T-helper 1 cell treated with Interleukin-12 subunit alpha and Interleukin-12 subunit beta and Interleukin-4 antibody, amounts not matched to agents 30 μg/mL and 1 μg/mL, for 36 hours (primary cell): Measurements from ENCODE around the gene DYRK3.
"Not testable (repeated sequence)": the region's sequence is repeated elsewhere in the genome, so short reads cannot be mapped to it uniquely, and the experiment has no call there.

Experiments used
- H3K27ac Mint-ChIP-seq: one replicate; pipeline ENCODE4 v1.8.0; 2021; ENCODE audit warnings: mild to moderate bottlenecking, mixed read lengths
- H3K27me3 Mint-ChIP-seq: one replicate; pipeline ENCODE4 v1.8.0; 2021; ENCODE audit warnings: low read depth, mixed read lengths
- H3K36me3 Mint-ChIP-seq: one replicate; pipeline ENCODE4 v1.8.0; 2021; ENCODE audit warnings: low read depth, mixed read lengths
- H3K4me1 Mint-ChIP-seq: one replicate; pipeline ENCODE4 v1.8.0; 2021; ENCODE audit warnings: low read depth, mixed read lengths
- H3K4me3 Mint-ChIP-seq: one replicate; pipeline ENCODE4 v1.8.0; 2021; ENCODE audit warnings: mild to moderate bottlenecking, moderate library complexity, mixed read lengths
- H3K9me3 Mint-ChIP-seq: one replicate; pipeline ENCODE4 v1.8.0; 2021; ENCODE audit warnings: mixed read lengths

The DYRK3 gene

DNA sequence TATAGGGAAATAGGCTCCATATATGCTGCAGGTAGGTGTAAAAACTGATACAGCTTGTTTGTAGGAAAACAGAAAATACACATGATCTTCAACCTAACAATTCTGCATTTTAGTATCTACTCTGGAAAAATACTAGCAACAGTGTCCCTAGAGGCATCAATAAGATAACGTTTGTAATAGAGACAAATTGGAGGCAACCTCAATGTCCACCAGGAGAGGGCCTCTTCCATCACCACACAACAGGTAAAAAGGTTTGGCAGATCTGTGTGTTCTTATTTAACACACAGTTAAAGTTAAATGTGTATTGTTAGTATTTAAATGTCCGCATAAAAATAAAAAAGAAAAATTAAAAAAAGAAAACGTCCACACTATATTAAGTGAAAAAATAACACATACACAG lies 28.5 kb upstream of the DYRK3 start:
- H3K9me3 Mint-ChIP-seq, result no peaks in the 10 kb centered on the region

DNA sequence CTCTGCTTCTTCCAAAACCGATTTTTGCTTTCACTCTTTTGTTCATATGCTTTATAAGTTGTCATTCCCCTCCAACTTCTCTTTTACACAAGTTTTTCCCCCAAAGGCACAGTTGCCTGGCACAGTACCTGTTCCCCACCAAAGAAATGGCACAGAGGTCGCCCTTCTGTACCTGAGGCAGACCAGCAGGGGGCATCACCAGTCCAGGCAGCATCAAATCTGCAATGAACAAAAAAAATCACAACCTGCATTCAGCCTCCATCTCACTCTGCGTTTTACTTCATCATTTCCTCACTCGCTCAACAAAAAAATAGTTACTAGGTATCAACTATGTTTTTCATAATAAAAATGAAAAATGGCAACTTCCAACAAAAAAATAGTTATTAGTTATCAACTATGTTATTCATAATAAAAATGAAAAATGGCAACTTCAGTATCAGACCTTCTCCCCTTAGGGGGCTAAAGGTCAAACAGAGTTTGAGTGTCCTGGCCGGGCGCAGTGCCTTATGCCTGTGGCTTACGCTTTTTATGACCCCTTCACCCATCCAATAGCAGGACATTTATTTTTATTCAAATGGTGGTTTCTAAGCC lies 27.1 kb upstream of the DYRK3 start:
- peaks cover 25% of the 10 kb centered on the region for H3K36me3 Mint-ChIP-seq
- H3K4me1 Mint-ChIP-seq, result peaks cover 41% of the 10 kb centered on the region
- H3K9me3 Mint-ChIP-seq, result no peaks in the 10 kb centered on the region
- peak overlapping the region; percentile 77 for H3K27ac Mint-ChIP-seq
- peak overlapping the region; percentile 13 for H3K4me3 Mint-ChIP-seq
- H3K27me3 Mint-ChIP-seq, result no peaks in the 10 kb centered on the region

More for the DNA sequence above, 28.5 kb upstream of the DYRK3 start:
- Mint-ChIP-seq H3K4me3 (no peak overlapping the region), H3K36me3 (peaks cover 30% of the 10 kb centered on the region), H3K27me3 (no peaks in the 10 kb centered on the region), H3K27ac (no peak overlapping the region), H3K4me1 (peaks cover 40% of the 10 kb centered on the region)

- Mint-ChIP-seq H3K4me1 (peaks cover 41% of the 10 kb centered on the region), H3K36me3 (peaks cover 25% of the 10 kb centered on the region), H3K27ac (peak overlapping the region; percentile 94), H3K4me3 (peak overlapping the region; percentile 61), H3K27me3 (no peaks in the 10 kb centered on the region), H3K9me3 (no peaks in the 10 kb centered on the region)
These were observed 25.9 kb upstream of the DYRK3 start for GRCh38 chr1:206609229-206609991.

DNA sequence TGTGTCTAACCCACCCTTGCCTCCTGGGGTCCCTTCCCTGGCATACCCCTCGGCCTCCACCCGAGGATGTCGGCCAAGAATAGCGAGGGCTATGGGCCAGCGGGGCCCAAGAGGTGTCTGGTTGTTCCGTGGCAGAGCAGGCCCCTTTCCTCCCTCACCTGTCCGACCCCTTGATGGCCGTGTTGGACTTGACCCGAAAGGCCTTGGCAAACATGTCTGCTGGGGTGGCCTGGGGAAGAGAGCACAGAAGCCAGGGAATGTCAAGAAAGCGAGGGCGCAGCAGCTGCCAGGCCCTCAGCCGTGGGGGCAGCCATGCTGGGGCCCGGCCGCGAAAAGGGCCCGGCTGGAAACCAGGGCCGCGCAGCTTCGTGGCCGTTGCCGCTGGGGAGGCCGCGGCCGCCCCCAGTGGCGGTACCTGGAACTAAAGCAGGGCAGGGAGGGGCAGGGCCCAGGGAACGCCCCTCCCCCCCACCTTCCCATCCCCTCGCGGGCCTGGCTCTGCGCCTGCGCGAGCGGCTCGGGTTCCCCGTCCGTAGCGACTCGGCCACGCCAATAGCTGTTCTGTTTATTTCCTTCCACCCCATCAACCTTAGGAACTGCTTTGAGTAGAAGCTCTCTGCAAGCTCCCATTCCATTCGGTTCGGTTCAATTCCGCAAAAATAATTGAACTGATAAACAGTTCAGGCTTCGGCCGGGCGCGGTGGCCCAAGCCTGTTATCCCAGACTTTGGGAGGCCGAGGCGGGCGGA lies 23.0 kb upstream of the DYRK3 start, which contains the start of gene EIF2D:
Gene EIF2D (minus strand): TSS at position 337 of the 748 bp plus-strand sequence. CDS start 123 bp downstream, at position 214.
- peaks cover 35% of the 10 kb centered on the region for H3K4me1 Mint-ChIP-seq
- H3K36me3 Mint-ChIP-seq, result peaks cover 15% of the 10 kb centered on the region
- peak within 1 kb of the TSS; percentile 95 for H3K27ac Mint-ChIP-seq
- H3K4me3 Mint-ChIP-seq, result peak within 1 kb of the TSS; percentile 95
- H3K9me3 Mint-ChIP-seq, result no peaks in the 10 kb centered on the region
- peaks cover 18% of the 10 kb centered on the region for H3K27me3 Mint-ChIP-seq

DNA sequence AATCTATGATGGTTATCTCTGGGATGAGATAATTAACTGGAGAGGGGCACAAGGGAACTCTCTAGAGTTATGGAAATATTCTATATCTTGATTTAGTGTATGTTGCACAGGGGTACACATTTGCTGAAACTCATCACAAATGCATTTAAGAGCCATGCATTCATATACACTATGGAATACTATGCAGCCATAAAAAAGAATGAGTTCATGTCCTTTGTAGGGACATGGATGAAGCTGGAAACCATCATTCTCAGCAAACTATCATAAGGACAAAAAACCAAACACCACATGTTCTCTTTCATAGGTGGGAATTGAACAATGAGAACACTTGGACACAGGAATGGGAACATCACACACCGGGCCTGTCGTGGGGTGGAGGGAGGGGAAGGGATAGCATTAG lies 8.9 kb upstream of the DYRK3 start:
- H3K27me3 Mint-ChIP-seq, result peaks cover 17% of the 10 kb centered on the region
- H3K27ac Mint-ChIP-seq, H3K4me1 Mint-ChIP-seq, H3K36me3 Mint-ChIP-seq, H3K9me3 Mint-ChIP-seq, H3K4me3 Mint-ChIP-seq: not testable (repeated sequence)

DNA sequence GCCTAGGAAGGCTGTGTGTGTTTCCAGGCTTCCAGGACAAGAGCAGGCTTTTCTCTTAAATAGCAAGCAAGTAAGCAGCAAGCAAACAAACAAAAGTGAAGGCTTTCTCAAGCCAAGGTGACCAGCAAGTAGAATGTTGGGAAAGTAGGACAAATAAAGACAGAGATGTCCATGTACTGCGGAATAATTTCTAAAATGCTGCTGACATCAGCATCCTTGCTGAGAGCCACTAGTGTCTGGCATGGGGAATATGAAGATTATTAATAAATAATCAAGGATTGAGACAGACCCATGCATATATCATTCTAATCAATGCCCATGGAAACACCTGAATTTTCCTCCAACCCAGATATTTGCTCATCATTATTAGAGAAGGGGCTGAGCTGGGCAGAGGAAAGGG lies 6.4 kb upstream of the DYRK3 start:
- no peaks in the 10 kb centered on the region for H3K9me3 Mint-ChIP-seq
- H3K27me3 Mint-ChIP-seq, result peaks cover 19% of the 10 kb centered on the region
- no peaks in the 10 kb centered on the region for H3K36me3 Mint-ChIP-seq
- no peak overlapping the region for H3K27ac Mint-ChIP-seq
- H3K4me3 Mint-ChIP-seq, result no peak overlapping the region
- peaks cover 3% of the 10 kb centered on the region for H3K4me1 Mint-ChIP-seq

GRCh38 chr1:206631085-206631509 lies 4.2 kb upstream of the DYRK3 start:
- H3K9me3 Mint-ChIP-seq, result no peaks in the 10 kb centered on the region
- H3K36me3 Mint-ChIP-seq, result no peaks in the 10 kb centered on the region
- no peak overlapping the region for H3K4me3 Mint-ChIP-seq
- peaks cover 19% of the 10 kb centered on the region for H3K27me3 Mint-ChIP-seq
- H3K4me1 Mint-ChIP-seq, result peaks cover 13% of the 10 kb centered on the region
- no peak overlapping the region for H3K27ac Mint-ChIP-seq

- no peak overlapping the region for H3K4me3 Mint-ChIP-seq
- H3K36me3 Mint-ChIP-seq, result no peaks in the 10 kb centered on the region
- H3K27ac Mint-ChIP-seq, result no peak overlapping the region
- peaks cover 14% of the 10 kb centered on the region for H3K27me3 Mint-ChIP-seq
- H3K9me3 Mint-ChIP-seq, result no peaks in the 10 kb centered on the region
- H3K4me1 Mint-ChIP-seq, result peaks cover 27% of the 10 kb centered on the region
These were observed 1.6 kb upstream of the DYRK3 start for GRCh38 chr1:206633708-206634121.

GRCh38 chr1:206634365-206635079 lies 814 bp upstream of the DYRK3 start:
- H3K4me1 Mint-ChIP-seq, result peaks cover 27% of the 10 kb centered on the region
- peak overlapping the region; percentile 85 for H3K4me3 Mint-ChIP-seq
- no peaks in the 10 kb centered on the region for H3K9me3 Mint-ChIP-seq
- peaks cover 12% of the 10 kb centered on the region for H3K27me3 Mint-ChIP-seq
- H3K36me3 Mint-ChIP-seq, result peaks cover 2% of the 10 kb centered on the region
- peak overlapping the region; percentile 94 for H3K27ac Mint-ChIP-seq

DNA sequence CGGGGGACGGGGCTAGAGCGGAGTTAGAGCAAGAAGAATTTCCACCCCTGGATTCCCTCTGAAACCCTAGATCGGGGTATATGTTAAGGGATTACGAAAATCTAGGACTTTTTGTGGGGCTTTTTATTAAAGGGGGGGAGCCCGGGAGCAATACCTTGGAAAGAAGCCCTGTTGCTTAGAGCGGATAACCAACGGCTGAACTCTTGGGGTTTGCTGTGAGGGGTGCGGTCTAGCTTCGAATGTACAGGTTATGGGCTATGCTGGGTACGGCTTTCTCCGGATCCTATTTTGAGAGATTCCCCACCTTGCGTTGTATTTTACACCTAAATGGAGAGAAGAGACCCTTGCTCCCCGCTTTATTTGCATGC lies 626 bp downstream of the DYRK3 start:
- Mint-ChIP-seq H3K9me3 (no peaks in the 10 kb centered on the region), H3K27ac (peak overlapping the region; percentile 47), H3K4me3 (peak overlapping the region; percentile 85), H3K27me3 (peaks cover 12% of the 10 kb centered on the region), H3K36me3 (peaks cover 2% of the 10 kb centered on the region), H3K4me1 (peaks cover 27% of the 10 kb centered on the region)

DNA sequence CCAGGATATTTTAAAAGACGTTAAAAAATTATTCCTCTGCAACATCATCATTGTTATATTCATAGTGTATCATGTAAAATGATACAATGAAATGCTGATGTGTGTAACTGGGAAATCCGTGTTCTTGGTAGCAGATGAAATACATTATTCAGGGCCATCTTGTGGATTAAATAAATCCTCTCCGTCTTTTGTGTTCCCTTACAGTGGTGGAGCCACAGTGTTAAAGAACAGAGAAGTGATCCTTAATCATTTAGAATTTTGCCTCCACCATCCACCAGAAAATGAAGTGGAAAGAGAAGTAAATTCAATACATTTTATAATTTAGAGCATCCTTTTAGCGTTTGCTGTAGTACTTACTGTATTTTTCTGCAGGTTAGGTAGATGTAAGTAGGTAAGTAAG lies 1.3 kb downstream of the DYRK3 start:
- H3K4me1 Mint-ChIP-seq, result peaks cover 27% of the 10 kb centered on the region
- no peaks in the 10 kb centered on the region for H3K9me3 Mint-ChIP-seq
- H3K4me3 Mint-ChIP-seq, result peak overlapping the region; percentile 18
- H3K27me3 Mint-ChIP-seq, result peaks cover 12% of the 10 kb centered on the region
- no peak overlapping the region for H3K27ac Mint-ChIP-seq
- peaks cover 2% of the 10 kb centered on the region for H3K36me3 Mint-ChIP-seq

DNA sequence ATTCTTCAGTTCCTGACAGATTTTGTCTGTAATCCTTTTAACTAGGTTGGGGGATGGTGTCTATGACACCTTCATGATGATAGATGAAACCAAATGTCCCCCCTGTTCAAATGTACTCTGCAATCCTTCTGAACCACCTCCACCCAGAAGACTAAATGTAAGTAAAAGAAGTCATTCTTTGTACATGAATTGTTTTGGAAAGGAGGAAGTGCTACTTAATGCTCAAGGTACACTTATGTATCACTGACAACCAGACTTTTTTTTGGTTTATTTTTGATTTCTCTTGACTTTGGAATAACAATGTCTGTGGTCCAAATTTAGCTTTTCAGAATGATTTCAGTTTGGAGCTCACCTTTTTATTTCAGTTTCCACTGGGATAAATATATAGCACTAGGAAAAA lies 2.3 kb downstream of the DYRK3 start:
- H3K27ac Mint-ChIP-seq, result no peak overlapping the region

GRCh38 chr1:206642074-206642473 lies 6.7 kb downstream of the DYRK3 start:
- H3K27me3 Mint-ChIP-seq, H3K27ac Mint-ChIP-seq, H3K4me3 Mint-ChIP-seq, H3K9me3 Mint-ChIP-seq, H3K4me1 Mint-ChIP-seq, H3K36me3 Mint-ChIP-seq: not testable (repeated sequence)

More for the DNA sequence above, 2.3 kb downstream of the DYRK3 start:
- peaks cover 2% of the 10 kb centered on the region for H3K36me3 Mint-ChIP-seq
- peaks cover 8% of the 10 kb centered on the region for H3K27me3 Mint-ChIP-seq
- peaks cover 27% of the 10 kb centered on the region for H3K4me1 Mint-ChIP-seq
- no peaks in the 10 kb centered on the region for H3K9me3 Mint-ChIP-seq
- peak overlapping the region; percentile 29 for H3K4me3 Mint-ChIP-seq

GRCh38 chr1:206643118-206643698 lies 7.9 kb downstream of the DYRK3 start:
- Mint-ChIP-seq H3K36me3 (peaks cover 16% of the 10 kb centered on the region), H3K9me3 (no peaks in the 10 kb centered on the region), H3K4me1 (peaks cover 3% of the 10 kb centered on the region), H3K27ac (no peak overlapping the region), H3K4me3 (no peak overlapping the region), H3K27me3 (no peaks in the 10 kb centered on the region)
